HL-60 (cell line): ENCODE data around the gene BCAT1.

ENCODE experiments used
- POLR2AphosphoS5 ChIP-seq: IDR thresholded peaks from 2 replicates; pipeline ENCODE4 v1.6.1; 2012; ENCODE audit warnings: low read depth
- TF ChIP-seq, protein P1 (sequence below): IDR thresholded peaks from one replicate; pipeline ENCODE4 v1.5.1; 2011; ENCODE audit warnings: low read length, control low read depth, inconsistent platforms; ENCODE audit not compliant: insufficient read depth

- TF ChIP-seq, protein P1, sequence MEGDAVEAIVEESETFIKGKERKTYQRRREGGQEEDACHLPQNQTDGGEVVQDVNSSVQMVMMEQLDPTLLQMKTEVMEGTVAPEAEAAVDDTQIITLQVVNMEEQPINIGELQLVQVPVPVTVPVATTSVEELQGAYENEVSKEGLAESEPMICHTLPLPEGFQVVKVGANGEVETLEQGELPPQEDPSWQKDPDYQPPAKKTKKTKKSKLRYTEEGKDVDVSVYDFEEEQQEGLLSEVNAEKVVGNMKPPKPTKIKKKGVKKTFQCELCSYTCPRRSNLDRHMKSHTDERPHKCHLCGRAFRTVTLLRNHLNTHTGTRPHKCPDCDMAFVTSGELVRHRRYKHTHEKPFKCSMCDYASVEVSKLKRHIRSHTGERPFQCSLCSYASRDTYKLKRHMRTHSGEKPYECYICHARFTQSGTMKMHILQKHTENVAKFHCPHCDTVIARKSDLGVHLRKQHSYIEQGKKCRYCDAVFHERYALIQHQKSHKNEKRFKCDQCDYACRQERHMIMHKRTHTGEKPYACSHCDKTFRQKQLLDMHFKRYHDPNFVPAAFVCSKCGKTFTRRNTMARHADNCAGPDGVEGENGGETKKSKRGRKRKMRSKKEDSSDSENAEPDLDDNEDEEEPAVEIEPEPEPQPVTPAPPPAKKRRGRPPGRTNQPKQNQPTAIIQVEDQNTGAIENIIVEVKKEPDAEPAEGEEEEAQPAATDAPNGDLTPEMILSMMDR, result no peak
- peak; percentile 95 for TF ChIP-seq POLR2AphosphoS5
Measured at GRCh38 chr12:24948757-24949722, at the start of gene BCAT1.
